ENCODE data around the gene ALDH1B1.

ALDH1B1 gene

DNA sequence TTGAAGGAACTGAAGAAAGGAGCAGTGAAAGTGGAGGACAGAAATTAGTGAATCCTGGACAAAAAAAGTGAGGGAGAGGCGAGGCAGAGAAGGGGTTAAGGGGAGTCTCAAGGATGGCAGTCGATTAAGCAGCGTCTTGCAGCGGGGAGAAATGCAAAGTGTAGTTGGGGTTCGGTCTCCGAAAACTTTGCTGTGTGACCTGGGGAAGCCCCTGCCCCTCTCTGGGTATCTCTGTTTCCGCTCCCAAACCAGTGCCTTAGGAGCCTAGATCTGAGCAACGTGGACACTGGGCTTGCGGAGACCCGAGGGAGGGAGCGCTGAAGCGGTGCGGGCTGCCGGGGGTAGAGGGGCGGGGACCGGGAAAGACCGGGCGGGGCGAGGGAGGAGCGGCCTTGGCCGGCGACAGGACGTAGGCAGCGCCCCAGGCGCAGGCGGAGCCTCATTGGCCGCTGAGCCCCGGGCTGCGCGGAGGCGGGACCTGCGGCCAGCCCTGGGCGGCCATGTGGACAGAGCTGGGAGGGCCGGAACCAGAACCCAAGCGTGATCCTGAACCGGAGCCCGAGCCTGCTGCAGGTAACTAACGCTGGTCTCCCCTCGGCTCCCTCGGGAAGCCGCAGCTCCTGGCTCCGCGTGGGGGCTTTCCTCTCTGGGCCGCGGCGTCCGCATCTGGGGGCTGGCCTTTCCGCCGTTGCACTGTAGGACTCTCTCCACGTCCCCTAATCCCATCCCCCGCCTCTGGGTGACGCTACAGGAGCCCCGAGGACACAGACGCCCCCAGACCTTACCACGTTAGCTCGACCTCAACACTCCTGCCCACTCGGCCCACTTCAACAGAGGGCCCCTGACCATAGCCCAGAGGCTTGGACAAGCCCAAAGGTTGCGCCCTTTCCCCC is at the start of gene ALDH1B1:
Gene ALDH1B1 (plus strand): TSS at position 468 of the 893 bp plus-strand sequence. CDS start 3,047 bp downstream, outside the sequence.
- DNase-seq = peak; percentile 83

DNA sequence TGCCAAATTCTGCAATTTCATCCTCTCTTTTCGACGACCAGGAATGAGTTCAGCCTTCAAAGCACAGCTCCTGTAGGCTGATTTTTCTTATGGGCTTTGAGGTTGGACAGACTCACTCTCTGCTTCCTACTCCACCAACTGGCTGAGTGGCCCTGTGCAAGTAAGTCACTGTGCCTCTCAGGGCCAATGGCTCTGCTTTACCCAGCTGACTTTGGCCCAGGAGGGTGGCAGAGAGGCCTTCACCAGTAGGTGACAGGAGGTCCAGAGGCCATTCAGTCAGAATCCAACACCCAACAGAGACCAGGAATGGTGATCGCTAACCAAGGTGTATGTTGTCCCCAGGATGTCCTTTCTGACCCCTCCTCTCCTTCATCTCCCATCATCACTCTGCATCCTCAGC is 49.5 kb upstream of the ALDH1B1 start:
- DNase-seq = no peak

DNA sequence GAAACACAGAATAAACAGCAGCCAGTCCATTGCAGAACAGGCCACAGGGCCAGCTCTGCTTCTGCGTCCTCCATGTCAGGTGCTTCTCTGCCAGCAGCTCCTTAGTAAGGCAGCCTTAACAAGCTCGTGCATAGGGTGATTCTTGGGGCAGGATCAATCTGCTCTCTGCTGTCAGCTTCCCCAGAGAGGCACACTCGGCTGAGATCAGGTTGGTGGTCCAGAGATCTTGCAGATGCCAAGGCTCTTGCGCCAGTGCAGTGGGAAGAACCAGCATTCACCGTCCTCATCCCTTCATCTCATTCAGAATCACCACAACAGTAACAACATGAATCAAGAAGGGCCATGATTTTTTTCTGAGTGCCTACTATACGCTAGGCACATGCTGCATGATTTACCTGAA is 49.0 kb upstream of the ALDH1B1 start:
- DNase-seq = no peak

DNA sequence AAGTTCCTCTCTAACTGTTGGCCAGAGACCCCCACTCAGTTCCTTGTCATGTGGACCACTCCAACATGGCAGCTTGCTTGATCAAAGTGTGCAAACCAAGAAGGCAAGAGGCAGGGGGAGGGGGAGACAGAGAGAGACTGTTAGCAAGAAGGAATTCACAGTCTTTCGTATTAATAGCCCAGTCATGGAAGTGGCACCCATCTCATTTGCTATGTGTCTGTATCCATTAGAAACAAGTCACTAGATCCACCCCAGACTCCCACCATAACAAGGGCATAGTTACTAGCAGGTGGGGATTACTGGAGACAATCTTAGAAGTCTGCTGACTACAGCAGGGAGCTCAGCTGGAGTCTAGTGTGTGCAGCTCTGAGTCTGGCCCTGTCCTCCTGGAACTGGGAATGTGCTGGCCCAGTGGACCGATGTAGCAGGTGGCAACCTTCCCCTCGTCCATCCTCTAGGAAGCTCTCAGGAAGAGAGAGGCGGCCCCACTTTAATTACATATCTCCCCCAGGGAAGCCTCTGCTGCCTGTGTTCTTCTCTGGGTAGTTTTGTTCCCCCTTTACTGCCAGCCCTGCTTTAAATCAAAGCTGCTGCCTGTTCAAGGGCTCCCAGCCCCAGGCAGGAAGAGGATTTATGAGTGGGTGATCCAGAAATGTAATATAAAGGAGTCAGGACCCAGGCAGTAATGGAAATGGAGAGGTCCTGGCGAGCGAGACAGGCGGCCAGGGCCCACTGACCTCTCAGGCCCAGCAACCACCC is 47.8 kb upstream of the ALDH1B1 start:
- no peak for DNase-seq

DNA sequence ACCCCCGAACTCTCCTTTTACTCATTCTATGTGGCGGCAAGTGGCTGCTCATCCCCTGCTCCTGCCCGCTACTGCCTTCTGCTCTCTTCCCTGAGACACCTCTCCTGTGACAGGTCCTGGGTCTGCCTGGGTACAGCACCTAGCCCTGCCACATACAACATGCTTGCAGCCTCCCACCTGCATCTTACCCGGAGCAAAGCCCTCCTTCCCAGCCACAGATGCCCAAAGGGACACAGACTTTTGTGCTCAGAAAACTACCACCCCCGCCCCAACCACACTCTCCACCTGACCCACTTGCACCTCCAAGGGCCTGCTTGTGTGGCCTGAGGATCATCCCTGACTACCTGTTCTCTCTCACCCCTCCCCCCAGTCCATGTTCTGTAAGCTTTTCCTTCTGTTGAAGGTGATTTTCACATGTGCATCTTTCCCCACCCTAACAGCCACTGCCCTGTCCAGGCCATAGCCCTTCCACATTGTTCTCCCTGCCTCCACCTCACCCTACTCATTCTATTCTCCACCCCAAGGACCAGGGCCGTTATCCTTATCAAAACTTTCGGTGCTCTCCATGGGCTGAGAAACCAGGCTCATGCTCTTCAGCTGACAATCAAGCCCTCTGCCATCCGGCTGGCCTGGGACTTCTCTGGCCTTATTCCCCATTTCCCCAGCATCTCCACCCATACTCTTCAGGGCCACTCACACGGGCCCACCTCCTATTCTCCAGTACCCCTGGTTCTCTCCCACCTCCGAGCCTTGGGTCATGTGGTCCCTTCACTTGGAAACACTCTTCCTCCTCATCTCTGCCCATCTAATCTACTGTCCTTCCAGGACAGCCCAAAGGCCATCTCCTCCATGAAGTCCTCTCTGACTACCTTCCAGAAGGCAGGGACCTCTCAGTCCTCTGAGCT is 46.4 kb upstream of the ALDH1B1 start:
- no peak for DNase-seq

DNA sequence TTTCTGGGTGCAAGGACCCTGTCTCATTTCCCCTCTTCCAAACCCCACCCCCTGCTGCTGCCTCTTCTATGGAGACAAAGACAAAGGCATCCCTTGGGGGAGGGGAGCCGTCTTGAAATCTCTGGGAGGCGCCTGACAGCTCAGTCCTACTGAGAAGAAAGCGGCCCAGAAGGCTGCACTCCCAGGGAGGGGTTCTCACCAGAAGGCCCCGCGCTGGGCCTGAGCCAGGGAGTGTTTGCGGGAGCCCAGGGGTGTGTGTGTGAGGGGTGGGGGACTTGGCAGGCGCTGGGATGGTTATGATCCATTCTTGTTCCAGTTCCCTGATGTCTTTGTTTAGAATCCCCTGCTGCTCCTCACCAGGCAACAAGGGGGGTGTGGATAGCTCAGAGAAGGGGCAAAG is 45.7 kb upstream of the ALDH1B1 start:
- DNase-seq = peak; percentile 52

DNA sequence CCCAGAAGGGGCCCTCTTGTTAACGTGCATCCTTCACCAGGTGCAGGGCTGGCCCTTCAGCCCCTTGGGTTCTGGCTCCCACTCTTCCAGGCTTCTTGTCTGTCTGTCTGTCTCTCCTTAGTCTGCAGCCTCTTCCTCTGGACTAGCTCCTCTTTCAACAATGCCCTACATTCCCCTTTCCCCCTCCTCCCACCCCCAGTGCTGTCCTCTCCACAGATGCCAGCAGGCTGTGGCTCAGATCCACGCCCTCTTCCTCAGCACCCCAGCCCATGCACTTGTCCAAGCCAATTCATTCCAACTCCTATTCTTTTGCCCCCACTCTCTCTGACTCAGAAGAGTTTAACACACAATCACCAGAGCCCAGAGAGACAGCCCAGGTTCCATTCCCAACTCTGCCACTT is 45.2 kb upstream of the ALDH1B1 start:
- DNase-seq = no peak

DNA sequence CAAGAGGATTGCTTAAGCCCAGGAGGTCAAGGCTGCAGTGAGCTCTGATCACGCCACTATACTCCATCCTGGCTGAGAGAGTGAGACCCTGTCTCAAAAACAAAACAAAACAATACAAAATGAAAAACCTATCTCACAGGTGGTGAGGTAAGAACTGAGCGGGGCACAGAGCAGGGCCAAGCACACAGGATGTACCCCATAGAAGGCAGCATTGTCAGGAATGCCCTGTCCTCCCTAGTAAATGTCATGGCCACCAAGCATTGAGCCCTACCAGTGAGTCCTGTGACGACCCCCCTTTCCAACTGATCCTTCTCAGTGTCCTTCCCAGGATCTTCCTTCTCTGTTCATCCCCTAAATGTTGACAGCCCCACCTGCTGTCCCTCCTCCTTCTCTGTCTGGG is 44.6 kb upstream of the ALDH1B1 start:
- no peak for DNase-seq

DNA sequence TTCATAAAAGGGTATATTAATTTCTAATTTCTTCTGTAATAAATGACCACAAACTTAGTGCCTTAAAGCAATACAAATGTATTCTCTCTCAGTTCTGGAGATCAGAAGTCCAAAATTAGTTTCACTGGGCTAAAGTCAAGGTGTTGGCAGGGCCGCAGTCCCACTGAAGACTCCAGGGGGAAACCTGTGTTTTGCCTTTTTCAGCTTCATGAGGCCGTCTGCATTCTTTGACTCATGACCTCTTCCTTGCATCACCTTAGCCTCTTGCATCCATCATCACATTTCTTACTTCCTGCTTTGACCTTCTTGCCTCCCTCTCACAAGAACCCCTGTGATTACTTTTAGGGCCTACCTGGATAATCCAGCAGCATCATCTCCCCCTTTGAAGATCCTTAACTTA is 42.0 kb upstream of the ALDH1B1 start:
- DNase-seq = no peak

DNA sequence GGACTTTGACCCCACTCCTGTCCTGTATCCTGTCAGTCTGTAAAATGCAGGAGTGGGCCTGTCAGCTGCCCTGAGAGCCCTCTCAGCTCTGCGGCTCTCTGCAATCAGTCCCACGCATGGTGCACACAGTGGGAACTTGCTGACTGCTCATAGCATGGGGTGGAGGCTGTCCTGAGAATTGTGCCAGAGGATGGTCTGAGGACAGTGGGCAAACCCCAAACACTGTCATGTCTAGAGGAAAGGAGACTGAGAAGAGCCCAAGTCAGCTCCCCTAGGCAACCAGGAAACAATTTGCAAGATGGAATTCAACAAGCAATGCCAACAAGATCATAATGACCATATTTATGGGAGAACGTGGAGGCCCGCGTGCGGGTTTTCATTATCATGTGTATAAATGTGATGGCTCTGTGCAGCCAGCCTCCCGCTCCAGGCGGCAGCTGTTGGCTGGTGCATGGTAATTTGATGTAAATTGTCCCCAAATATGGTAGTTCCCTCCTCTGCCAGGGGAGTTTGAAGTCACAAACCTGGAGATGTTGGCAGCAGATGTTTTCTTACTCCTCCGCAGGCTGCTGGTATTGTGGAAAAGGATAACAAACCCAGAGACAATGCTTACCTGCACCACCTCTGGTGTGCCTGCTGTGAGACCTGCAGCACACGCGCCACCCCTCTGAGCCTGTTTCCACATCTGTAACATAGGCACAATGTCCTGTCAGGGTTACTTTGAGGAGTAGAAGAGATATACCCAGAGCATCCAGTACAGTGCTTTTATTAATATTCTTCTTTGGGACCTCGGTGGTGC is 39.8 kb upstream of the ALDH1B1 start:
- DNase-seq = no peak

DNA sequence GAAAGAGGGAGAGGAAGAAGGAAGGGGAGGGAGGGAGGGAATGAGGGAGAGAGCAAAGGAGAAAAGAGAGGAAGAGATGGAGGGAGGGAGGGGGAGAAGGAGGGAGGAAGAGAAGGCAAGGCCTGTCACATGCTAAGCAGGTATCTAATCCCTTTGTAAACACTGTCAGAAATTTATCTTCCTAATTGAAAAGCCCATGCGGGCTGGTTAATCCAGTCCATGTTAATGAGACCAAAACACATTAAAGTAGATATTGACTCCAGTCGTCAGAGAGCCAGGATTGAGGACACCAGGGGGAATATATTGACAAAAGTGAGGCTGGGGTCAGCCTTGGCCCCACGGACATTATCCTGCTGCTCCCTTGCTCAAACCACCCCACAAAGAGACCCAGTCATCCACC is 37.4 kb upstream of the ALDH1B1 start:
- DNase-seq = peak; percentile 31

DNA sequence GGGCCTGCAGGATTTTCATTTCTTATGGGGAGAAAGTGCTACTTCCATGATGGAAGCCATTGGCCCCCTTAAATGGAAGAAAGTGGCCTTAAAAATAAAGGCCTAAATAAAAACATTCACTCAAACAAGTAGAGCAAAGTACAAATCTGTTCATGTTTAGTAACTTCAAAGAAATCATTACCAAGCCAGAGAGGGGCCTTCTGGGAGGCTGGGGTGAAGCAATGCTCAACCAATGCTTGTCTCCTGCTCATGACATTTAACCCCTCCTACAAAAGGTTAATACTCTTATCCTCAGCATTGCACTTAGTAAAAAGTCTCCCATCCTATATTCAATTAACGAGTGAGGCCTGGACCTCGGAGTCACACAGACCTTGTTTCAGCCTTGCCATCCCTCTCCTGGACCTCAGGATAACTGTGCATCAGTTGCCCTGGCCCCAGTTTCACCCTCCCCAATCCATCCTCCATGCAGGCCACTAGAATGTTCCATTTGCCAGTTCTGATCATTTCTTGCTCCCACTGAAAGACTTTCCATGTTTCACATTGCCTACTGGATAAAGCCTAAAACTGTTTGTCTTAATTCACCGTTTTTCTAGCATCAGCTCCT is 36.9 kb upstream of the ALDH1B1 start:
- no peak for DNase-seq

DNA sequence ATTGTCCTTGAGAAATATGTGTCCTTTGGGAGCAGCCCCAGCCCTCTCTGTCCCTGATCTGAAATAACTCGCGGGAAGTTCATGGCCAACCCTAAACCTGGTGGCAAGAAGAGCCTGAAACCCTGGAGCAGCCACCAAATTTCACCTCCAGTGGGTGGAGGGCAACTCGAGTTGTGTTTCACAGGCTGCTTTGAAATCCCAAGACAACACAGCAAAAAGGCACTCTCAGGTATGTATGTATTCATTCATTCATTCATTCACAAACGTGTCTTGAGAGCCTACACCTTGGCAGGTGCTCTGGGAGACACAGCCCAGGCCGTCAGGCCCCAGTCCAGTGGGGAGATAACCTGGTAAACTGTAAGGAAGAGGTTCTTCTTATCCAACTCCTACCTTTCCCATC is 35.7 kb upstream of the ALDH1B1 start:
- DNase-seq = no peak

DNA sequence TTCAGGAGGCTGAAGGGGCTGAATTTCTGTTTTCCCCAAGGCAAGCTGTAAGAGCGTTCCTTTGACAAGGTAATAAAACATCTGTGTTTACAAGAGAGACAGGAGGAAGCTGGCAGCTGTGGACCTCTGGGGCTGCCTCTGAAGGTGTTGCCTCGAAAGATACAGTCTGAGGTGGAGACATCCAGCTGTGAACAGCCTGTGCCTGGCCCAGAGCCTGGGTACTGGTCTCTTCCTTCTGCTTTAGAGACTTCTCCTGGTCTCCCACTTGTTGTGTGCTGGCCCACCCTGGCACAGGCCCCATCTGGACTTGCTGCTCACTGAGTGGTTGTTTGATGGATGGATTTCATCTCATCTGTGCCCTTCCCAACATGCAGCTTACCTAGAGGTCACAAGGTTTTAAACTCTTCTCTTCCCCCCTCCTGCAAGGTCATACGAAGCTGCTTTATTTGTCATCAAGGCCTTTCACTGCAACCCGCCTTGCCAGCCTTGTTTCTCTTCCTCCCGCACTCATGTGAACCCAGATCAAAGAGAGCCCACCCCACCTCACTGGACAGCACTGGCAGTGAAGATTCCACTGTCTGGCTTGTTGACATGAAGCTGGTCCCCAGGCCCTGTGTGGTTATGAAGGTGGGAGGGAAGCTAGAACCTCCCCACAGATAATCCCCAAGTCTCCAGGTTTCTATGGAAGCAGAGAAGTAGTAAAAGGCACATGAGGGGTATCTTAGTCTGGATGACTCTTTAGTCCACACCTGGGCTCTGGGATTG is 35.0 kb upstream of the ALDH1B1 start:
- DNase-seq = no peak

DNA sequence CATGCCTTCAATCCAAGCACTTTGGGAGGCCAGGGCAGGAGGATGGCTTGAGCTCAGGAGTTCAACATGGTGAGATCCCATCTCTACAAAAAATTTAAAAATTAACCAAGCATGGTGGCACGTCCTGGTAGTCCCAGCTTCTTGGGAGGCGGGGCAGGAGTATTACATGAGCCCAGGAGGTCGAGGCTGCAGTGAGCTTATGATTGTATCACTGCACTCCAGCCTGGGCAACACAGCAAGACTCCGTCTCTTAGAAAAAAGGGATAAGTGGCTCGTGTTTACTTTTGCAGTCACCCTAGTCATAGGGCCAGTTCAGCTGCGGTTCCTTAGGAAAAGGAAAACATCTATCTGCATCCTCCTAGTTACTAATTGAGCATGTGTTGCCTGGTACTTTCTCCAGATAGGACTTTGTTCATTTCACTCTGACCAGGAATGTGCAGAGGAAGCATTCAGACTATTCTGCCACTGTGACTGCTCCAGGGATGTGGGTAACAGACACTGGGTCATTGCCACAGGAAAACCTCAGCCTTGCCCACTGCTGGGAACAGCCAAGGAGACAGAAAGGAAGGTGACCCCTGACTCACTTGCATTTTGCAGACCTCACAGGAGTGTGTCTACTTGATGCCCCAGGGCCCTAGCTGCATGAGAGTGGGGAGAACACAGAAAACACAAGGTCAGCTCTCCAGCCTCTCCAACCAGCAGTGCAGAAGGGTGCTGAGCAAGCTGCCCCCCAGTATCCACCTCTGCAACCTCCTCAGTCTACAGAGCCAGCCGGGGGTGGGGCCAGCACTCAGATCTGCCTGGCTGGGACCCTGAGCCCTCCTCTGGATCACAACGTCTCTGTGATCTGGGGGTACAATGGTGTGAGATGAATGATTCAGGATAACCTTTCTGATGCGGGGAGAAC is 33.9 kb upstream of the ALDH1B1 start:
- no peak for DNase-seq

DNA sequence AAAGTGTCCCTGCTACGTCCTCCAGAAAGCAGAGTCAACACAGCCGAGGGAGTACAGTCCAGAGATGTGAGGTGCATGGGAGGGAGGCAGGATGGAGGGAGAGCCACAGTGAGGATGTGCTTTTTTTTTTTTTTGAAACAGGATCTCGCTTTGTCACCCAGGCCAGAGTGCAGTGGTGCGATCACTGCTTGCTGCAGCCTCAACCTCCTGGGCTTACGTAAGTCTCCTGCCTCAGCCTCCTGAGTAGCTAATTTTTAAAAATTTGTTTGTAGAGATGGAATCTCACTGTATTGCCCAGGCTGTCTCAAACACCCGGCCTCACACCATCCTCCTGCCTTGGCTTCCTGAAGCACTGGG is 33.2 kb upstream of the ALDH1B1 start:
- DNase-seq = no peak

DNA sequence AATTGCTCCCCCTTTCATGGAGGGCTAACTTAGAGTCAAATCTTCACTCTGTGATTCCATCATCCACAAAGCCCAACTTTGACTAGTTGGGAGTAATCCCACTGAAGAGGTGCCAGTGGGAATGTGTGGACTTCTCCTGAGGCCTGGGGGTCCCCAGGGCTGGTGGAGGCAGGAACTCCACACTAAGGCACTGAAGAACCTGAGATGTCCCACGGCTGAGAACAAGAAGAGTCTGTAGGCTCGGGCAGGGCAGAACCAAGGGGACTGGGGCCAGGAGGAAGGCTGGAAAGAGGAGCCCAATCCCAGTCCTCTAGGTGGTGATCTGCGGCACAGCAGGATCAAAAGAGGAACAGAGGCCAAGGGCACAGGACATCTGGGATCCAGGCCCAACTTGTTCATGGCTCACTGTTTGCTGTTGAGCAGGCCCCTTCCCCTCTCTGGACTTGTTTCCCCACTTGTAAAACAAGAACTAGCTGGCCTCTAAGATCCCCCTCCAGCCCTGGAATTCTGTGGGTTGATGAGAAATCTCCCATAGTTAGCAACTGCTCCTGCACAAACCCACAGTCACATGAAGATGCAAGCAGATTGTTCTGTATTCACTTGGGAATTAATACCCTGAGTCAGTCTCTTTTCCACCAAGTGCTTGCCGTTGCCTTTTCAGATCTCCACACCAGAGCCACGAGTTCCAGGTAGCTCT is 32.7 kb upstream of the ALDH1B1 start:
- no peak for DNase-seq

DNA sequence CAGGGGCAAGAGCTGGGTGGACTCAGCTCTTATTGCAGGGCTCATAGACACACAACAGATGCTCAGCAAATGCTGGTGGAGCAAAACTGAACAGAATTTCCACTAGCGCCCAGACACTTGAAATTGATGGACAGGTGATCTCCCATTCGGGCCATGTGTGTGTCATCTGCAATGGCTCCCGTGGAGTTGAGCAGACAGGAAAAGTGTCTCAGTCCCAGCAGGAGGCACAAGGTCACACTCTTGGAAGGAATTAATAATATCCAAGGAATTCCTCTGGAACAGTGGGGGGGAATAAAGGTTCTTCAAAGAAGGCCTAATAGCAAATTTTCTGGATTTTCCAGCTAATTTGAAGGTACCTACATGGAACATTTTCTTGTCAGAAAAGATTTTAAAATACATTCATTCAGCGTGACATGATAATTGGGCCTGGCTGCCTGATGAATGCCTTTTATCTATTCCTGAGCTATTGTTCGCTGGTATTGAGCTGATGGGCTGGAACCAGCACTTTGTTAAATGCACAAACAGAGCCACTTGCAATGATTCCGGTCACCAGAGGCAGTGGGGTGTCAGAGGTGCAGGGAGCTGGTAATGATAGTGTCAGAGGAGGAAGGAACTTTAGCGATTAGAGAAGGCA is 31.5 kb upstream of the ALDH1B1 start:
- peak; percentile 67 for DNase-seq

DNA sequence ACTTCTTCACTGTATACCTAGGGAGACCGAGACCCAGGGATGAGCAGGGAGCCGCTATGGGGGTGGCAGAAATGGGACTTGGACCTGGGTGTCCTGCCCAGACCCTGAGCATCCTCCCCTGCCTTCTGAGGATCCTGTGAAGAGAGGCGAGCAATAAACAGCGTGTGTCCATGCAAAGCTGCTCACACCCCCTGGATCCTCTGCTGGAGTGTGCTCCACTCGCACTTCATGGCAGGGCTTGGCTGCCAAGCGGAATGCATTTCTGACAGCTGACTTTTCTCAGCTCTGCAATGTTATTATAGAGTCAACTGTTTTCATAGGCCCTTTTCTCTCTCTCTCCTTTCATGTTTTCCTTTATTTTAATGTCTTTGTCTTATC is 31.0 kb upstream of the ALDH1B1 start:
- DNase-seq = peak; percentile 62
